IPS-15b (cell line): ENCODE data around the gene PXDN.

Experiments
- H3K27me3 ChIP-seq: one replicate; pipeline ENCODE4 v1.6.1; 2013; ENCODE audit warnings: low read length; ENCODE audit not compliant: control insufficient read depth, insufficient read depth
- H3K36me3 ChIP-seq: one replicate; pipeline ENCODE4 v1.6.1; 2013; ENCODE audit warnings: low read length; ENCODE audit not compliant: control insufficient read depth, insufficient read depth
- H3K4me1 ChIP-seq: one replicate; pipeline ENCODE4 v1.6.1; 2013; ENCODE audit warnings: mild to moderate bottlenecking, low read length; ENCODE audit not compliant: control insufficient read depth, insufficient read depth
- H3K4me3 ChIP-seq: one replicate; pipeline ENCODE4 v1.5.1; 2013; ENCODE audit warnings: low read depth, low read length
- H3K9ac ChIP-seq: one replicate; pipeline ENCODE4 v1.6.1; 2013; ENCODE audit warnings: low read depth, mild to moderate bottlenecking, low read length
- H3K9me3 ChIP-seq: one replicate; pipeline ENCODE4 v1.6.1; 2013; ENCODE audit warnings: mild to moderate bottlenecking, low read length; ENCODE audit not compliant: control insufficient read depth, insufficient read depth

Gene PXDN

GRCh38 chr2:1744446-1745170 is at the start of gene PXDN:
TSS of gene PXDN (minus strand) at chr2:1744515. CDS start at chr2:1744455, 60 bp downstream.
- H3K4me1 ChIP-seq, result peaks cover 4% of the 10 kb centered on the region
- no peaks in the 10 kb centered on the region for H3K36me3 ChIP-seq
- peak within 1 kb of the TSS; percentile 41 for H3K9ac ChIP-seq
- no peaks in the 10 kb centered on the region for H3K9me3 ChIP-seq
- peaks cover 28% of the 10 kb centered on the region for H3K27me3 ChIP-seq
- peak within 1 kb of the TSS; percentile 72 for H3K4me3 ChIP-seq

DNA sequence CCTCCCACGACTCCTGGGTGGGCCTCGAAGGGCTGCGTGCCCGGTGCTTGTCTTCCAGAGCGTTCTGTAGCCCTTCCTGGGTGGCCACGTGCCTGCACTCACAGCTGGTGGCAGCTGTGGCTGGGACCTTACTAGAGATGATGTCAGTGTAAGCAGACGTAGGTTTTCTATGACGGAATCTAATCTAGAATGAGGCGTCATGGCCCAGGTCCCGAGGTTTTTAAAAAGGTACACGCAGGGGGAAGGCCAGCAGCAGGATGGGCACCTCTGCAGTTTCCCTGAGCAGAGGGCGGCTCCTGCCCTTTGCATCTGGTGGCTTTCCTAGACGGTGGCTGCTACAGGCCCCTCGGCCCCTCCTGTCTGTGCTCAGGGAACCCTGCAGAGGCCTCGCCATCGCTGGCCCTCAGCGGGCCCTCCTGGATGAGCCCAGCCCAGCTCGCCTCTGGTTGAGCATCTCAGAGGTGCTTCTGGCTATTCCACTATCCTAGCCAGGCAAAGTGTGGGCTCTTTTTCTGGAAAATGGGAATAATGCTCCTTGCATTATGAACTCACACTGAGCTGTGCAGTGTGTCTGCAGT is 49.6 kb upstream of the PXDN start:
- no peak overlapping the region for H3K9ac ChIP-seq
- H3K9me3 ChIP-seq, result no peaks in the 10 kb centered on the region
- no peaks in the 10 kb centered on the region for H3K4me1 ChIP-seq
- no peaks in the 10 kb centered on the region for H3K27me3 ChIP-seq
- no peaks in the 10 kb centered on the region for H3K36me3 ChIP-seq
- no peak overlapping the region for H3K4me3 ChIP-seq

DNA sequence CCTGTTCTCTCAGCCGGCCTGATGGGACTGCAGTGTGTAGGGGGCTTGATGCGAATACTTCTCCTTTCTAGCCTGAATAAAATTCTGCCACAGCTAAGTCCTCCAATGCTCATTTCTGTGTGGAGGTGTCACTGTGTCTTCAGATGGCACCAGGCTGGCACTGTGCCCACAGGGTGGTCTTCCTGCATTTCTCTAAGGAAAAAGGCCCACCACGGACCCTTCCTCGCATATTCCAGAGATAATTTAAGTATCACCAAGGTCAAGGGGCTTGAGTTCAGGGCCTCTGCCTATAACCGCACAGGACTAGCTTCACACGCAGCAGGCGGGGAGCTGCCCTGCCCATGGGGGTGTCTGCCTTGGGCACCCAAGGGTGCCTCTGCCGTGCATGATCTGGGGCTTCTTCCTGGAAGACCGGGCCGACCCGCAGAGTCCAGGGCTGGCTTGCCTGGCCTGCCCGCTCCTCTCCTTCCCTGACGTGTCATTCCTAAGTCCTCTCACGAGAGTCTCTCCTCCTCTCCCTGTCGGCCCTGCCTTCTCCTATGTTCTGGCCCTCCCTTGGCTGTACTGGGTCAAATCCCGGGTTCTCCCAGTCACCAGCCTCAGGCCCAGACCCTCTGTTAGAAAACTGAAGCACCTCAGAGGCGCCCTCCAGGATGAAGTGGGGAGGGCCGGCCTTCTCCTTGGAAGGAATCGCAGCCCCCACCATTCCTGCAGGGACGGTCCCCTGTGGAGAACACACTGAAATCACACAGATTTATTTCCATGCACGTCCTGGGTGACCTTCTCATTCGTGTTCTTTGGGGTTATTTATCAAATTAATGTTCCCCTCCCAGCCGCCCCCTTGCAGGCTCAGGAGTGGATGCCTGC is 48.9 kb upstream of the PXDN start:
- Histone ChIP-seq H3K9ac (no peak overlapping the region), H3K4me1 (no peaks in the 10 kb centered on the region), H3K9me3 (no peaks in the 10 kb centered on the region), H3K27me3 (no peaks in the 10 kb centered on the region), H3K36me3 (no peaks in the 10 kb centered on the region), H3K4me3 (no peak overlapping the region)

DNA sequence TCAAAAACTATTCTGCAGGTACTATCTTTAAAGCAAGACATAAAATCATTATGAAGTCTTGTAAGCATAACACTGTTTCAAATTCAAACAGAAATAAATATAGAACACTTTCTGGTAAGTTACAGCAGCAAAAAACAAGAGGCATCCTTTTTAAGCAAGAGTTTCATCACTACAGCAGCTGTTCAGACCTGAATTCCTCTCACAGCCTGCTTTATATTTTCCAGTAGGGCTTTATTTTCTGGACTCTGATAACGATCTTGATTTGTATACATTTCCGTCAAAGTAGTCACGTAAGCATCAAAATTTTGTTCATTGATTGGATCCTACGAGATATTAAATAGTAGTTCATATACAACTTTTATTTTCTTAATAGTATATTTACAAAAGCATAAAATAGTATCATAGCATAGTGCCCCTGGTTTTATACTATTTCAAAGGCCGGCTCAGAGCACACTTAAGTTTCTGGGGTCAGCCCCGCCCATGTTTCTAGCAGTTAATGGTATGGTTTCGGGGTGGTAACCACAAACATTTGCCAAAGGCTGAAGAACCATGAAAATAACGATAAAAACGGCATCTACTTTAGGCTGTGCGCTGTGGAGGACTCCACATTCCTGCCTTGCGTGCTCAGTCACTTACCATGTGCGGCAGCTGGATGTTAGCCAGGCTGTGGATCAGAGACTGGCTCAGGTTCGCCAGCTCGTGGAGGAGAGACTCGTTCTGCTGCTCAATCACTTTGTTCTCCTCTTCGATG is 47.5 kb upstream of the PXDN start:
- Histone ChIP-seq H3K36me3 (no peaks in the 10 kb centered on the region), H3K4me1 (no peaks in the 10 kb centered on the region), H3K9ac (no peak overlapping the region), H3K27me3 (no peaks in the 10 kb centered on the region), H3K9me3 (no peaks in the 10 kb centered on the region), H3K4me3 (no peak overlapping the region)

DNA sequence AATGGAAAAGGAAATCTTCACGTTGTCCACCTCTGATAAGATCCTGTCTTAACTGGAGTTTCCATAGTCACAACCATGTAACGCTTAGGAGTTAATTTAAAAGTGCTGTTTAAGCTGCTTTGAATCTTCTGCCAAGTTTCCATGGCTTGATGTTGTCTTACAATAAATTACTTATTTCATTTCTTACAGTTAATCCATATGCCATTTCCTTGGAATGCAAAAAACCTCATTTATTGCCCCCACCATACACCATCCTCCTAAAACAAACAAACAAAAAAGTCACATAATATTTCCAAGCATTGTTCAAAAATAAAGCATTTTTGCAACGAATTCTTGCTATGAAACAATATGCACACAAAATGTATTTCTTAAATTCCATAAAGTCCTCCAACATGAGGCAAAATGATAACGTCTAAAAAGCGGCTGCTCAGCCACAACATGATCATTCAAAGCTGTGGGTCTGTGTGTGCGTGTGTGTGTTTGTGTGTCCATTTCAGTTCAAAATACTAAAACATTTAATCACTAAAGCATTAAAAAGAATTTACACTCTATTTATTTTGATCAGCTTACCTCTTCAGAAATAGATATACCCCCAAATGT is 46.8 kb upstream of the PXDN start:
- no peaks in the 10 kb centered on the region for H3K27me3 ChIP-seq
- no peaks in the 10 kb centered on the region for H3K4me1 ChIP-seq
- no peak overlapping the region for H3K4me3 ChIP-seq
- no peaks in the 10 kb centered on the region for H3K9me3 ChIP-seq
- no peak overlapping the region for H3K9ac ChIP-seq
- H3K36me3 ChIP-seq, result no peaks in the 10 kb centered on the region

GRCh38 chr2:1790473-1790872 is 46.2 kb upstream of the PXDN start:
- Histone ChIP-seq H3K9ac (no peak overlapping the region), H3K9me3 (no peaks in the 10 kb centered on the region), H3K27me3 (no peaks in the 10 kb centered on the region), H3K4me3 (no peak overlapping the region), H3K36me3 (no peaks in the 10 kb centered on the region), H3K4me1 (no peaks in the 10 kb centered on the region)

DNA sequence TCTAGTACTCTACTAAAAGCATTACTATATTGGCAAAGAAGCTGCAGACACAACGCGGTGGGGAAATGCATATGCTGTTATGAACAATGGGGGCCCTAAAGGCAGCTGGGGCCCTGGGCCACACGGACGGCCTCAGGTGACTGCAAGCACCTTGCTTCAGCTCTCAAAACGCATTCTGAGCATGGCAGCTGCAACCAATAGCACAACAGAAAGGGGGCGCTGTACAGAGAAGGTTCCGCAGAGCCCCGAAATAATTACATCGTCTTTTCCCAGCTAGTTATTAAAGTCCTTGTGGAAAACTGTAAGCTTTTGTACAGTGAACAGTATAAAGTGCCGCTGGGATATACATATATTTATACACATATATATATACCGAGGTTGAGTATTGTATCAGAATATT is 45.3 kb upstream of the PXDN start:
- Histone ChIP-seq H3K9ac (no peak overlapping the region), H3K4me1 (no peaks in the 10 kb centered on the region), H3K4me3 (no peak overlapping the region)

GRCh38 chr2:1788478-1788959 is 44.2 kb upstream of the PXDN start:
- no peaks in the 10 kb centered on the region for H3K4me1 ChIP-seq
- H3K4me3 ChIP-seq, result no peak overlapping the region
- no peaks in the 10 kb centered on the region for H3K36me3 ChIP-seq
- H3K9ac ChIP-seq, result no peak overlapping the region
- H3K9me3 ChIP-seq, result no peaks in the 10 kb centered on the region
- no peaks in the 10 kb centered on the region for H3K27me3 ChIP-seq

More for the DNA sequence above, 45.3 kb upstream of the PXDN start:
- Histone ChIP-seq H3K36me3 (no peaks in the 10 kb centered on the region), H3K27me3 (no peaks in the 10 kb centered on the region), H3K9me3 (no peaks in the 10 kb centered on the region)

DNA sequence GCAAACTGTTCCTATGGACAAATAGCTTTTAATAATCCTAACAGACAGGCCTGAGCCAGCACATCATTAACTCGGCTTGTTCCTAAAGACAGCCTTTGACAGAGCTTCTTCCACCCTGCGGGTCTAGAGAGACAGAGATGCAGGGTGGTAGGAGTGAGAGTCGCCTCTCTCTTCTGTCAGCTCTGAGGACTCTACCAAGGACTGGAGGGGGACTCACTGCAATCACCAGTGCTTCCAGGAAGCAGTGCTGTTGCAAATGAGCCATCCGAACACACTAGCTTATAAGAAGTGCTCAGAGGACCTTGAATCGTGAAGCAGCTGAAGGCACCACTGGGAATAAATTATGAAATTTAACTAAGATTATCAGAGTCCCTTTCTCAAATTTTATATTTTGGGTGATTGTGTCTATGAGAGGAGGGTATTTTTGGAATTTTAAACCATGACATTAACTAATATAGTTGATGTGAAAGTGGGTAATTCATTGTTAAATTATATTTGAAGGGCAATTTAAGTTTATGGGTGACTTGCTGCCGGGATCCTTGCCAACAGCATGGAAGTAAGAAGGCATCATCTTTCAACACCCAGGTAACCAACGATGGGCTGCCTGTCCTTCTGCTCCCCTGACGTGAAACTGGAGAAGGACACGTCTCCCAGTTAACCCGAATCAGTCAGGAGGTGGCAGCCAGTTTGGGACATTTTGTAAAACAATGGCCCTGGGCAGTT is 43.6 kb upstream of the PXDN start:
- H3K36me3 ChIP-seq, result no peaks in the 10 kb centered on the region
- no peak overlapping the region for H3K4me3 ChIP-seq
- no peak overlapping the region for H3K9ac ChIP-seq
- H3K27me3 ChIP-seq, result no peaks in the 10 kb centered on the region
- no peaks in the 10 kb centered on the region for H3K4me1 ChIP-seq
- no peaks in the 10 kb centered on the region for H3K9me3 ChIP-seq

DNA sequence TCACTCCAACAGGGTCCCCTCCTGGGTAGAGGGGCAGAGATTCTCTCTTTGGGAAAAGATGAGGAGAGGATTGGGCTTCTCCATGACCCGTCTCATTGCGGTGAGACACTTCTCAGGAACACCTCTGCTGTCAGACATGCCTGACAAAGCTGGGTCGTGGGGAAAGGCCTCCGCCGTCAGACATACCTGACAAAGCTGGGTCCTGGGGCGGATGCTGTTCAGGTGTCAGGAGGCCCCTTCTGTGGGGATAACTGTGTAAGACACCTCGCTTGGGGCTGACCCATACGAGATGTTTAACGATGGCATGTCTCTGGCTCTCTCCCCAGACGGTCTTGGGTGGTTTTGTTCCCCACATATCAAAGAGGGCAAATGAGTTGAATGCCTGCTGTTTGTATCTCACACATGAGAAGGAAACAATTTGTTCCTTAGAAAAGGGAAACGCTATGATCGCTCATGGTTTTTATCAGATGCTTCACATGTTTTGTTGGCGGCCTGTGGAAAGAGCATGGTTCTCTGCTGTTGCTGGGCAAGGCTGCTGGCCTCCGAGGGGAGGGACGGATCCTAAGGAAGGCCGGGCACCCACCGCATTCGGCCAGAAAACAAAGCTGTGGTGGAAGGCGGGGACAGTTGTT is 40.8 kb upstream of the PXDN start:
- no peaks in the 10 kb centered on the region for H3K9me3 ChIP-seq
- no peaks in the 10 kb centered on the region for H3K4me1 ChIP-seq
- H3K4me3 ChIP-seq, result no peak overlapping the region
- H3K27me3 ChIP-seq, result no peaks in the 10 kb centered on the region
- H3K9ac ChIP-seq, result no peak overlapping the region
- H3K36me3 ChIP-seq, result no peaks in the 10 kb centered on the region
